H9 (cell line): ENCODE data around the gene PAK6. TPM values are rescaled to one million over a fixed set of nuclear protein-coding genes. Genes with fewer than 3 reads are reported as not detected.

Experiments
- DNase-seq: peaks from one replicate; pipeline ENCODE4 v3.0.0-alpha.2; 2017
- H2AFZ ChIP-seq: one replicate; pipeline ENCODE4 v1.6.1; 2013; ENCODE audit warnings: mild to moderate bottlenecking, low read length, control low read depth, moderate library complexity
- H2AK5ac ChIP-seq: 2 replicates; pipeline ENCODE4 v1.6.1; 2013; ENCODE audit warnings: low read length, control low read depth, mixed read lengths; ENCODE audit not compliant: insufficient read length
- H2BK120ac ChIP-seq: one replicate; pipeline ENCODE4 v1.6.1; 2013; ENCODE audit warnings: low read depth, mild to moderate bottlenecking, low read length, control low read depth, inconsistent platforms; ENCODE audit not compliant: poor library complexity, severe bottlenecking
- H2BK12ac ChIP-seq: 2 replicates; pipeline ENCODE4 v1.6.1; 2013; ENCODE audit warnings: low read length, control low read depth, mixed read lengths, low read depth; ENCODE audit not compliant: insufficient read length
- H2BK15ac ChIP-seq: 2 replicates; pipeline ENCODE4 v1.6.1; 2013; ENCODE audit warnings: low read depth, low read length, control low read depth
- H2BK20ac ChIP-seq: one replicate; pipeline ENCODE4 v1.6.1; 2013; ENCODE audit warnings: low read depth, mild to moderate bottlenecking, low read length, control low read depth, inconsistent platforms; ENCODE audit not compliant: poor library complexity, severe bottlenecking
- H2BK5ac ChIP-seq: 2 replicates; pipeline ENCODE4 v1.6.1; 2013; ENCODE audit warnings: low read length, control low read depth, mixed read lengths; ENCODE audit not compliant: insufficient read length
- H3K14ac ChIP-seq: 2 replicates; pipeline ENCODE4 v1.6.1; 2013; ENCODE audit warnings: low read length, control low read depth; ENCODE audit not compliant: insufficient read depth
- H3K18ac ChIP-seq: 2 replicates; pipeline ENCODE4 v1.6.1; 2013; ENCODE audit warnings: low read depth, mild to moderate bottlenecking, mixed read lengths, low read length, control low read depth; ENCODE audit not compliant: insufficient read length
- H3K23ac ChIP-seq: 2 replicates; pipeline ENCODE4 v1.6.1; 2013; ENCODE audit warnings: low read length, control low read depth, mixed read lengths, low read depth; ENCODE audit not compliant: insufficient read length
- H3K23me2 ChIP-seq: 2 replicates; pipeline ENCODE4 v1.6.1; 2013; ENCODE audit warnings: low read depth, mild to moderate bottlenecking, mixed read lengths, low read length, control low read depth; ENCODE audit not compliant: insufficient read length, poor library complexity, severe bottlenecking
- H3K27ac ChIP-seq: 2 replicates; pipeline ENCODE4 v1.5.1; 2013; ENCODE audit warnings: low read length, control low read depth, mixed read lengths, low read depth; ENCODE audit not compliant: insufficient read length
- H3K27me3 ChIP-seq: 2 replicates; pipeline ENCODE4 v1.6.1; 2013; ENCODE audit warnings: low read length, control low read depth, inconsistent platforms; ENCODE audit not compliant: insufficient read depth
- H3K4ac ChIP-seq: 2 replicates; pipeline ENCODE4 v1.6.1; 2013; ENCODE audit warnings: low read depth, mild to moderate bottlenecking, control low read depth, inconsistent platforms, low read length, moderate library complexity
- H3K4me1 ChIP-seq: 2 replicates; pipeline ENCODE4 v1.6.1; 2013; ENCODE audit warnings: low read length, control low read depth, inconsistent platforms; ENCODE audit not compliant: insufficient read depth
- H3K4me2 ChIP-seq: 2 replicates; pipeline ENCODE4 v1.6.1; 2013; ENCODE audit warnings: low read length, control low read depth, mixed read lengths; ENCODE audit not compliant: insufficient read length, insufficient read depth
- H3K56ac ChIP-seq: 2 replicates; pipeline ENCODE4 v1.6.1; 2013; ENCODE audit warnings: low read depth, mild to moderate bottlenecking, mixed read lengths, low read length, control low read depth; ENCODE audit not compliant: insufficient read length
- H3K79me1 ChIP-seq: 2 replicates; pipeline ENCODE4 v1.6.1; 2013; ENCODE audit warnings: low read depth, mild to moderate bottlenecking, moderate library complexity, low read length, control low read depth, inconsistent platforms; ENCODE audit not compliant: insufficient read depth, poor library complexity, severe bottlenecking
- H3K79me2 ChIP-seq: 2 replicates; pipeline ENCODE4 v1.6.1; 2013; ENCODE audit warnings: low read length, control low read depth, inconsistent platforms; ENCODE audit not compliant: insufficient read depth
- H3K9ac ChIP-seq: 2 replicates; pipeline ENCODE4 v1.6.1; 2013; ENCODE audit warnings: low read length, control low read depth, mixed read lengths; ENCODE audit not compliant: insufficient read length; ENCODE audit errors: extremely low read depth
- H3K9me3 ChIP-seq: one replicate; pipeline ENCODE4 v1.6.1; 2013; ENCODE audit warnings: low read depth, low read length, inconsistent platforms; ENCODE audit not compliant: control insufficient read depth
- H3T11ph ChIP-seq: one replicate; pipeline ENCODE4 v1.6.1; 2013; ENCODE audit warnings: mild to moderate bottlenecking, low read length, control low read depth, inconsistent platforms
- H4K20me1 ChIP-seq: one replicate; pipeline ENCODE4 v1.6.1; 2013; ENCODE audit not compliant: control insufficient read depth, insufficient read length, insufficient read depth
- H4K5ac ChIP-seq: 2 replicates; pipeline ENCODE4 v1.6.1; 2013; ENCODE audit warnings: low read depth, mild to moderate bottlenecking, mixed read lengths, low read length, control low read depth; ENCODE audit not compliant: insufficient read length
- H4K8ac ChIP-seq: replicated peaks from 2 replicates; pipeline ENCODE4 v1.6.1; 2013; ENCODE audit warnings: low read length, control low read depth, mixed read lengths, low read depth; ENCODE audit not compliant: insufficient read length
- H4K91ac ChIP-seq: 2 replicates; pipeline ENCODE4 v1.6.1; 2013; ENCODE audit warnings: low read depth, mild to moderate bottlenecking, moderate library complexity, mixed read lengths, low read length, control low read depth; ENCODE audit not compliant: insufficient read length
- H3K27ac Mint-ChIP-seq, 3 experiments: 2 replicates in 2 of 3; 3 replicates in 1 of 3; pipeline ENCODE4 v1.8.0; 2020 to 2021; ENCODE audit warnings: mixed read lengths in 3 of 3, mild to moderate bottlenecking in 1 of 3, moderate library complexity in 1 of 3
- H3K27me3 Mint-ChIP-seq: 2 replicates; pipeline ENCODE4 v1.8.0; 2021; ENCODE audit warnings: low read depth, mild to moderate bottlenecking, moderate library complexity, mixed read lengths
- H3K36me3 Mint-ChIP-seq, 3 experiments: 2 replicates in 2 of 3; 3 replicates in 1 of 3; pipeline ENCODE4 v1.8.0; 2020 to 2021; ENCODE audit warnings: low read depth in 3 of 3, mixed read lengths in 3 of 3; ENCODE audit not compliant: insufficient read depth in 1 of 3
- H3K4me1 Mint-ChIP-seq, 2 experiments: 2 replicates each; pipeline ENCODE4 v1.8.0; 2020; ENCODE audit warnings: mixed read lengths in 2 of 2
- H3K4me3 Mint-ChIP-seq, 2 experiments: 2 replicates in 1 of 2; 3 replicates in 1 of 2; pipeline ENCODE4 v1.8.0; 2020 to 2021; ENCODE audit warnings: mild to moderate bottlenecking in 2 of 2, mixed read lengths in 2 of 2, moderate library complexity in 1 of 2
- H3K9me3 Mint-ChIP-seq, 2 experiments: 2 replicates in 1 of 2; 3 replicates in 1 of 2; pipeline ENCODE4 v1.8.0; 2020; ENCODE audit warnings: mild to moderate bottlenecking in 2 of 2, mixed read lengths in 2 of 2, moderate library complexity in 1 of 2
- CTCF ChIP-seq: fragments of 200-600 bp; sonication (generic); conservative IDR thresholded peaks from 3 replicates; pipeline ENCODE4 v1.8.0; 2021; ENCODE audit warnings: antibody characterized with exemption, mild to moderate bottlenecking
- WGBS: extraction: QIAGEN DNeasy Blood & Tissue Kit; methylation state at CpG from one replicate; pipeline ENCODE4 v1.1.7; 2013; ENCODE audit warnings: missing lambda C conversion rate, low lambda C conversion rate, mixed read lengths; ENCODE audit not compliant: insufficient read length; ENCODE audit errors: extremely low coverage; 5-methylcytosine and 5-hydroxymethylcytosine counted together
- total RNA-seq: library from RNA; stranded (reverse); gene quantifications from 2 replicates; pipeline ENCODE4 v1.2.1, GENCODE V29; 2021

Gene PAK6
- total RNA-seq, 1 experiment from 2014 or later, result 7.4 TPM

GRCh38 chr15:40306908-40307307 is 68.0 kb downstream of the PAK6 start:
- Histone ChIP-seq H3K9me3 (no peaks in the 10 kb centered on the region), H4K8ac (no peak overlapping the region), H3K4me2 (no peak overlapping the region), H3K23ac (no peak overlapping the region), H3K14ac (no peak overlapping the region), H2BK20ac (no peak overlapping the region), H3K56ac (no peak overlapping the region), H2AFZ (no peak overlapping the region), H4K5ac (no peak overlapping the region), H3K4me1 (peaks cover 6% of the 10 kb centered on the region; the same call in 1 of the 2 replicates), H2AK5ac (no peak overlapping the region), H2BK15ac (no peak overlapping the region), H2BK120ac (no peak overlapping the region), H2BK5ac (no peak overlapping the region), H3T11ph (no peak overlapping the region), H3K4ac (no peak overlapping the region), H2BK12ac (no peak overlapping the region), H4K20me1 (no peaks in the 10 kb centered on the region), H3K79me1 (no peaks in the 10 kb centered on the region), H4K91ac (no peak overlapping the region), H3K9ac (no peak overlapping the region), H3K27ac (no peak overlapping the region), H3K18ac (no peak overlapping the region), H3K23me2 (no peaks in the 10 kb centered on the region), H3K79me2 (no peaks in the 10 kb centered on the region), H3K27me3 (no peaks in the 10 kb centered on the region)
- H3K4me1 Mint-ChIP-seq, result peaks cover 29 to 36% of the 10 kb centered on the region in 2 experiments
- no peak for TF ChIP-seq CTCF
- H3K9me3 Mint-ChIP-seq, result no peaks in the 10 kb centered on the region; a peak in 1 of 5 replicates
- H3K4me3 Mint-ChIP-seq, result peak overlapping the region in 1 of 2 experiments; percentile 18; a peak in 1 of 5 replicates
- no peak for DNase-seq
- H3K27me3 Mint-ChIP-seq, result peaks cover 31% of the 10 kb centered on the region
- WGBS, result no CpG with 5 or more reads among the region's 7 CpGs
- no peak overlapping the region; a peak in 1 of 7 replicates for H3K27ac Mint-ChIP-seq
- H3K36me3 Mint-ChIP-seq, result no peaks in the 10 kb centered on the region
